ENCODE results near the gene RAB3C. TPM values are rescaled to one million over a fixed set of nuclear protein-coding genes. Genes with fewer than 3 reads are reported as not detected.

Gene RAB3C
- total RNA-seq, 2 donors from 2014 or later, result 2.3 to 45.2 TPM

DNA sequence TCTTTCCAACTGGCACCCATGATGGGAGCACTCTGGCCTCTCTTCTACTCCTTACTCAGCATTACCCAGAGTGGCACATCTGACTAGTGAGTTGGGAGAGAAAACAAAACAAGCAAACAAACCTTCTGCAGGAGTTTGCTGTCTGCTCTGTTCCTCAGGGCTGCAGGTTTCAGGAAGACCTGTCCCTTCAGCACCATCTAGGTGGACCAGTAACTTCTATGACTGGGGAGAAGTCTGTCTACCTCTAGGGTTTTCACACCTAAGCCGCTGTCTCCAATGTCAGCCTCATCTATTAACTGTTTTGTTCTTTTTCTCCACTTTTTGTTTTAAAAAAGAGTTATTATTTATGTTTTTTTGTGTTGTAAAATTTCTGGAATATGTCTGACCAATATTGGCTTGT, 58.7 kb downstream of the RAB3C start:
- 88 to 95% methylated on average over 1 of the region's 1 CpG for WGBS, 2 donors
- ATAC-seq (no peak), DNase-seq (no peak)

DNA sequence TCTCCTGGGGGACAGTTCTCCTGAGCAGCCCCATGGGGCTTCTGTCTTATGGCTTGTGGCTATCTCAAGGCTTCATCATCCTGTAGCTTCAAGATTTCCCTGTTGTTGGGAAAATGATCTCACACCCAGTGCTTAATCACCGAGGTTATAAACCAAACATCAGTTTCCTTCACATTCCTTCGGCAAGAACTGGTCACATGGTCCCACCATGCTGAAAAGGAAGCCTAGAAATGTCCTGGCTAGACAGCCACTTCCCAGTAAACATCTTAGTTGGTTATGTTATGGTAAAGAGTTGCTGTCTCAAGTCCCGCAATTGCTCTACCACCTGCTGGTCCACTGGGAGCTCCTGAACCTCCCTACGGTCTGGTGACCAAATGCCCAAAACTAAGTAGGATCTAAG, 66.0 kb downstream of the RAB3C start:
- TF ChIP-seq, protein P1, sequence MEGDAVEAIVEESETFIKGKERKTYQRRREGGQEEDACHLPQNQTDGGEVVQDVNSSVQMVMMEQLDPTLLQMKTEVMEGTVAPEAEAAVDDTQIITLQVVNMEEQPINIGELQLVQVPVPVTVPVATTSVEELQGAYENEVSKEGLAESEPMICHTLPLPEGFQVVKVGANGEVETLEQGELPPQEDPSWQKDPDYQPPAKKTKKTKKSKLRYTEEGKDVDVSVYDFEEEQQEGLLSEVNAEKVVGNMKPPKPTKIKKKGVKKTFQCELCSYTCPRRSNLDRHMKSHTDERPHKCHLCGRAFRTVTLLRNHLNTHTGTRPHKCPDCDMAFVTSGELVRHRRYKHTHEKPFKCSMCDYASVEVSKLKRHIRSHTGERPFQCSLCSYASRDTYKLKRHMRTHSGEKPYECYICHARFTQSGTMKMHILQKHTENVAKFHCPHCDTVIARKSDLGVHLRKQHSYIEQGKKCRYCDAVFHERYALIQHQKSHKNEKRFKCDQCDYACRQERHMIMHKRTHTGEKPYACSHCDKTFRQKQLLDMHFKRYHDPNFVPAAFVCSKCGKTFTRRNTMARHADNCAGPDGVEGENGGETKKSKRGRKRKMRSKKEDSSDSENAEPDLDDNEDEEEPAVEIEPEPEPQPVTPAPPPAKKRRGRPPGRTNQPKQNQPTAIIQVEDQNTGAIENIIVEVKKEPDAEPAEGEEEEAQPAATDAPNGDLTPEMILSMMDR (IDR thresholded peaks at IDR 0.05), result no peak
- TF ChIP-seq POLR2A (IDR thresholded peaks at IDR 0.05), result no peak
- 84 to 86% methylated on average over 4 of the region's 4 CpGs for WGBS, 2 donors
- H3K27ac ChIP-seq, result no peak overlapping the region
- intact Hi-C loops (cut with DNase I), result no loop called here
- no peak overlapping the region for H3K4me3 ChIP-seq
- no peaks in the 10 kb centered on the region for H3K36me3 ChIP-seq (replicated peaks in 1 of 2; ENCODE audit: insufficient read depth in 1 of 2, low read depth in 2 of 2)
- DNase-seq (no peak), ATAC-seq (no peak)
- H3K9me3 ChIP-seq, result no peaks in the 10 kb centered on the region
- H3K27me3 ChIP-seq, result no peaks in the 10 kb centered on the region
- no peaks in the 10 kb centered on the region for H3K4me1 ChIP-seq

More for the DNA sequence above, 58.7 kb downstream of the RAB3C start:
- no peak for TF ChIP-seq POLR2A (IDR thresholded peaks at IDR 0.05)
- TF ChIP-seq, protein P1 (IDR thresholded peaks at IDR 0.05), result no peak
- H3K36me3 ChIP-seq (replicated peaks in 1 of 2; ENCODE audit: insufficient read depth in 1 of 2, low read depth in 2 of 2), result no peaks in the 10 kb centered on the region
- no peak overlapping the region for H3K4me3 ChIP-seq
- intact Hi-C loops (cut with DNase I), result no loop called here
- no peaks in the 10 kb centered on the region for H3K9me3 ChIP-seq
- H3K27ac ChIP-seq, result no peak overlapping the region
- H3K27me3 ChIP-seq, result no peaks in the 10 kb centered on the region
- H3K4me1 ChIP-seq, result no peaks in the 10 kb centered on the region

DNA sequence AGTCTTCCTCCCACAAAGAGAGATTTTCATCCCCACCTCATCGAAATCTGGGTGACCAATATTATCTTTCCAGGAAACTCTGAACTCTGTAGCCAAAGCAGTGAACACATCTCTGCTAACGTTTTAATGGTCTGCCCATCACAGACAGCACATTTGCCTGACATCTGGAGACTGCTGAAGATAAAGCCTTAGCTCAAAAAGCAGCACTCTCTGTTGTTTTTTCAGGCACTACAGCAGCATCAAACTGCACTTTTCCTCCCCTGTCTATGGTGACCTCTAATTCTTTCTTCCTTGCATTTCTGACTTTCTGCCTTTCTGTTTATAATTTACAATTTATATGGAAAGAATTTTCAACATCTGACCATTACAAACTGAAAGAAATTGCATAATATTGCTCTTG, 66.8 kb downstream of the RAB3C start:
- H3K27me3 ChIP-seq, result no peaks in the 10 kb centered on the region
- no peaks in the 10 kb centered on the region for H3K9me3 ChIP-seq
- no peak overlapping the region for H3K27ac ChIP-seq
- WGBS, 2 donors, result 45 to 55% methylated on average over 2 of the region's 2 CpGs
- DNase-seq (no peak), ATAC-seq (no peak)
- no peaks in the 10 kb centered on the region for H3K4me1 ChIP-seq
- intact Hi-C loops (cut with DNase I), result no loop called here
- no peak overlapping the region for H3K4me3 ChIP-seq
- no peak for TF ChIP-seq POLR2A (IDR thresholded peaks at IDR 0.05)
- TF ChIP-seq, protein P1 (IDR thresholded peaks at IDR 0.05), result no peak
- H3K36me3 ChIP-seq (replicated peaks in 1 of 2; ENCODE audit: insufficient read depth in 1 of 2, low read depth in 2 of 2), result no peaks in the 10 kb centered on the region

GRCh38 chr5:58653521-58653920, 70.6 kb downstream of the RAB3C start:
- no peak for ATAC-seq
- Histone ChIP-seq H3K27ac (no peak overlapping the region), H3K36me3 (replicated peaks in 1 of 2; ENCODE audit: insufficient read depth in 1 of 2, low read depth in 2 of 2) (no peaks in the 10 kb centered on the region), H3K4me3 (no peak overlapping the region), H3K4me1 (no peaks in the 10 kb centered on the region), H3K27me3 (no peaks in the 10 kb centered on the region), H3K9me3 (no peaks in the 10 kb centered on the region)
- DNase-seq, result no peak
- TF ChIP-seq, protein P1 (IDR thresholded peaks at IDR 0.05), result no peak
- TF ChIP-seq POLR2A (IDR thresholded peaks at IDR 0.05), result no peak
- 97% methylated on average over 1 of the region's 1 CpG for WGBS, 2 donors
- intact Hi-C loops (cut with DNase I), result no loop called here

- Histone ChIP-seq H3K27me3 (no peaks in the 10 kb centered on the region), H3K4me1 (peaks cover 13% of the 10 kb centered on the region), H3K4me3 (no peak overlapping the region), H3K36me3 (replicated peaks in 1 of 2; ENCODE audit: insufficient read depth in 1 of 2, low read depth in 2 of 2) (no peaks in the 10 kb centered on the region), H3K27ac (no peak overlapping the region), H3K9me3 (no peaks in the 10 kb centered on the region)
- DNase-seq (no peak), ATAC-seq (no peak)
- intact Hi-C loops (cut with DNase I), result no loop called here
- no peak for TF ChIP-seq POLR2A (IDR thresholded peaks at IDR 0.05)
- TF ChIP-seq, protein P1 (IDR thresholded peaks at IDR 0.05), result no peak
- 56 to 58% methylated on average over 1 of the region's 1 CpG for WGBS, 2 donors
Observed at GRCh38 chr5:58666141-58666540, 83.3 kb downstream of the RAB3C start.

Data from body of pancreas (tissue), 4 donors.